ENCODE results near the gene CD2AP.

DNA sequence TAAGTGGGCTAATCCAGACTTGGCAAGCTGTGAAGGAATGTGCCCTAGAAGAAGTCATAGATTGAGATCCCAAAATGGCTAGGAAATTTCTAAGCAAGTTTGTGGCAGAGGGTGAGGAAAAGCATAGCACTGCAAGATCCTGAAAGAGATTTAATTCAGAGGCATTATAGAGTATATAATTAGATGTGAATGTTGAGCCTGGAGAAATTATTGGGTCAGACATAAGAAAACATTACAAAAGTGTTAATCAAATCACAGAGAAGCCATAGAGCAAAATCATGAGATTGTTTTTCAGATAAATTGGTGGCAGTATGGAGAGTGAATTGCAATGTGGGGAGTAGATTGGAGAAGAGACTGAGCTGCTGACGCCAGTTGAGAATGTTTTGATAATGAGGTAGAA is 90.0 kb downstream of the CD2AP start:
- TF ChIP-seq CTCF (IDR thresholded peaks at IDR 0.05) (no peak), POLR2A (IDR thresholded peaks at IDR 0.05) (no peak)
